ENCODE results near the gene TLR5. TPM values are rescaled to one million over a fixed set of nuclear protein-coding genes. Genes with fewer than 3 reads are reported as not detected.

Gene TLR5
- total and polyA plus RNA-seq, 2 of the 4 experiments (the other 2 are of a cell fraction) = 0.09 to 0.18 TPM

DNA sequence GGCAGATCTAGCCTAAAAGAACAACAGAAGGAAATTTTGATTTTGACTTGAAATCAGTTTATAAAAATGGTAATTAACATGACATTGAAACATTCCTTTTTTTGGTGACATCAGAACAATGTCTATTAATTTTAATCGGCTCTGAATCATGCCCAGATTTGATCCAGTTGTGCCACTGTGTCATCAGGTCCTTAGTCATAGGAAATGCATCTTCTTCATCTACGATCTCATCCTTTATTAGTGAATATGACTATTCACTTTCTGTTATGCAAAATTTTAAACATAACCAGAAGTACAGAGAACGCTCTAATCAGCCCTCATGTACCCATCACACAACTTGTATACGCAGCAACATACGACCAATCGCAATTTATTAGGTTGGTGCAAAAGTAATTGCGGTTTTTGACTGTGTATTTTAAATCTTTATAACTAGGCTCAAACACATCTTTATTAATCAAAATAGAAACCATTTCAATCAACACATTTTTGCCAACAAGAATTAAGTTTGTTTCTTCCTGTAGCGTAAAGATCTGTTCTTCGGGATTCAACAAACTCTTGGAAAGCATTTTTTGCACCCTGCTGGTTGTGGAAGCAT lies 40.3 kb upstream of the TLR5 start:
- intact Hi-C loops (cut with micrococcal nuclease) (no loop called here), in situ Hi-C loops (cut with MboI; ENCODE audit: low sequenced_read_pairs) (no loop called here), dilution Hi-C loops (cut with HindIII; ENCODE audit: low sequenced_read_pairs, unreplicated experiment) (no loop called here)
- H2AFZ ChIP-seq (replicated peaks; ENCODE audit: low read length, poor library complexity) = no peak overlapping the region
- H3K79me1 ChIP-seq (ENCODE audit: low read depth in 1 of 2, low read length in 2 of 2) = no peaks in the 10 kb centered on the region
- ChIA-PET CTCF (no interaction called here), POLR2A (ENCODE audit: unreplicated experiment) (no interaction called here)
- no peak overlapping the region for H2BK120ac ChIP-seq (ENCODE audit: low read depth, low read length)
- H2BK15ac ChIP-seq (ENCODE audit: low read depth, low read length) = no peak overlapping the region
- no peak for DNase-seq
- no peak overlapping the region for H2AK9ac ChIP-seq (replicated peaks; ENCODE audit: low read depth, low read length, poor library complexity)
- no peak overlapping the region for H3K4me3 ChIP-seq (ENCODE audit: insufficient read depth, low read depth, low read length)
- peaks cover 18% of the 10 kb centered on the region for H3K27me3 ChIP-seq (ENCODE audit: control insufficient read depth, insufficient read depth, low read length)
- H3K9ac ChIP-seq (ENCODE audit: low read depth, low read length) = no peak overlapping the region
- TF ChIP-seq USF2 (IDR thresholded peaks at IDR 0.05; ENCODE audit: low read depth, low read length) = no peak
- TF ChIP-seq CEBPB (IDR thresholded peaks at IDR 0.05; ENCODE audit: low read depth, low read length) = no peak
- no peak for TF ChIP-seq NFE2L2 (IDR thresholded peaks at IDR 0.05; ENCODE audit: low read depth, low read length)
- TF ChIP-seq FOS (IDR thresholded peaks at IDR 0.05; ENCODE audit: low read depth, low read length) = no peak
- TF ChIP-seq MAZ (IDR thresholded peaks at IDR 0.05; ENCODE audit: borderline replicate concordance, low read depth, low read length) = no peak
- TF ChIP-seq POLR2A (IDR thresholded peaks at IDR 0.05; ENCODE audit: low read depth, low read length) = no peak
- TF ChIP-seq SMC3 (IDR thresholded peaks at IDR 0.05; ENCODE audit: low read depth, low read length) = no peak
- TF ChIP-seq BHLHE40 (IDR thresholded peaks at IDR 0.05; ENCODE audit: low read depth, low read length) = no peak
- TF ChIP-seq ELK1 (IDR thresholded peaks at IDR 0.05; ENCODE audit: borderline replicate concordance, low read depth, low read length) = no peak
- no peak for TF ChIP-seq RAD21 (IDR thresholded peaks at IDR 0.05; ENCODE audit: low read length)
- TF ChIP-seq MAFK (IDR thresholded peaks at IDR 0.05; ENCODE audit: low read depth, low read length) = no peak
- H4K20me1 ChIP-seq (ENCODE audit: insufficient read depth, low read length) = no peaks in the 10 kb centered on the region
- no peak overlapping the region for H4K8ac ChIP-seq (ENCODE audit: low read depth in 2 of 2, low read length in 2 of 2)
- no peaks in the 10 kb centered on the region for H3K9me3 ChIP-seq (ENCODE audit: control insufficient read depth, insufficient read depth, low read length)
- no peak overlapping the region for H2BK20ac ChIP-seq (ENCODE audit: low read depth, low read length)
- H2BK5ac ChIP-seq (ENCODE audit: low read depth, low read length, poor library complexity, severe bottlenecking) = no peak overlapping the region
- H3K4me2 ChIP-seq (ENCODE audit: low read depth, low read length) = no peak overlapping the region
- H4K5ac ChIP-seq (ENCODE audit: low read depth, low read length) = no peak overlapping the region
- H3K36me3 ChIP-seq (ENCODE audit: control insufficient read depth, insufficient read depth, low read length) = no peaks in the 10 kb centered on the region
- H3K4ac ChIP-seq (ENCODE audit: low read depth, low read length) = no peak overlapping the region
- BruUV-seq (replicated peaks) = no TSS peak
- no peak overlapping the region for H3K18ac ChIP-seq (ENCODE audit: low read depth, low read length)
- no peak overlapping the region for H2AK5ac ChIP-seq (ENCODE audit: low read depth, low read length)
- no peak overlapping the region for H3K27ac ChIP-seq (ENCODE audit: insufficient read depth, low read length)
- no peak overlapping the region for H3K14ac ChIP-seq (replicated peaks; ENCODE audit: low read depth, low read length)
- no peaks in the 10 kb centered on the region for H3K9me1 ChIP-seq (ENCODE audit: insufficient read depth, low read length)
- H3K4me1 ChIP-seq (ENCODE audit: control insufficient read depth, insufficient read depth, low read length) = no peaks in the 10 kb centered on the region
- ATAC-seq (ENCODE audit: low read depth) = no peak
- WGBS, 2 experiments (ENCODE audit: extremely low coverage in 2 of 2, insufficient read length in 1 of 2) = no CpG with 5 or more reads among the region's 9 CpGs
- H3K56ac ChIP-seq (ENCODE audit: extremely low read depth, insufficient read depth, low read length) = no peak overlapping the region
- H4K91ac ChIP-seq (ENCODE audit: insufficient read depth, low read depth, low read length) = no peak overlapping the region
- H3K23ac ChIP-seq (ENCODE audit: low read depth, low read length) = no peak overlapping the region
